Neural progenitor cell (in vitro differentiated cells): ENCODE results near the gene ZNF777.

Experiments
- CTCF ChIP-seq: fragments of 200-600 bp; sonication (generic); IDR thresholded peaks from 2 replicates; pipeline ENCODE4 v1.5.1; 2017; ENCODE audit warnings: antibody characterized with exemption, mild to moderate bottlenecking
- EZH2 ChIP-seq: fragments of 200-600 bp; sonication (generic); IDR thresholded peaks from 2 replicates; pipeline ENCODE4 v1.6.1; 2017; ENCODE audit warnings: antibody characterized with exemption, mild to moderate bottlenecking, moderate library complexity
- EZH2phosphoT487 ChIP-seq: fragments of 200-600 bp; sonication (generic); IDR thresholded peaks from 2 replicates; pipeline ENCODE4 v1.6.1; 2017; ENCODE audit warnings: antibody characterized with exemption

GRCh38 chr7:149427096-149427680 lies 33.7 kb downstream of the ZNF777 start:
- TF ChIP-seq CTCF (no peak), EZH2 (no peak), EZH2phosphoT487 (no peak)
